Tibial nerve (tissue), 3 donors: ENCODE results near the gene DUSP6.

Experiments
- CTCF ChIP-seq, 5 experiments: fragments of 200-600 bp in 3 of 5; fragments of 450-650 bp in 2 of 5; sonication (generic) in 3 of 5; IDR thresholded peaks; one replicate each; pipeline ENCODE4 v1.5.1; 2016 to 2019; ENCODE audit warnings: antibody characterized with exemption in 5 of 5, mild to moderate bottlenecking in 3 of 5, moderate library complexity in 2 of 5
- POLR2A ChIP-seq, 2 donors: fragments of 450-650 bp; IDR thresholded peaks; one replicate each; pipeline ENCODE4 v1.6.1; 2017; ENCODE audit warnings: antibody characterized with exemption in 2 of 2, mild to moderate bottlenecking in 2 of 2, moderate library complexity in 2 of 2

GRCh38 chr12:89309440-89309802 is 42.9 kb downstream of the DUSP6 start:
- TF ChIP-seq CTCF (IDR thresholded peaks at IDR 0.05): no peak
- TF ChIP-seq POLR2A (IDR thresholded peaks at IDR 0.05): no peak
